Stimulated activated CD8-positive, alpha-beta memory T cell treated with anti-CD3 and anti-CD28 coated beads, Interleukin-7, amount 100 ng/mL, for 1 hour (primary cell): Measurements from ENCODE around the gene BTG1.
"Not testable (repeated sequence)": the region's sequence is repeated elsewhere in the genome, so short reads cannot be mapped to it uniquely, and the experiment has no call there.

ENCODE experiments used
- DNase-seq, 2 donors: peaks; one replicate each; pipeline ENCODE4 v3.0.0-alpha.2; 2020; ENCODE audit warnings: low read depth in 2 of 2

The BTG1 gene

DNA sequence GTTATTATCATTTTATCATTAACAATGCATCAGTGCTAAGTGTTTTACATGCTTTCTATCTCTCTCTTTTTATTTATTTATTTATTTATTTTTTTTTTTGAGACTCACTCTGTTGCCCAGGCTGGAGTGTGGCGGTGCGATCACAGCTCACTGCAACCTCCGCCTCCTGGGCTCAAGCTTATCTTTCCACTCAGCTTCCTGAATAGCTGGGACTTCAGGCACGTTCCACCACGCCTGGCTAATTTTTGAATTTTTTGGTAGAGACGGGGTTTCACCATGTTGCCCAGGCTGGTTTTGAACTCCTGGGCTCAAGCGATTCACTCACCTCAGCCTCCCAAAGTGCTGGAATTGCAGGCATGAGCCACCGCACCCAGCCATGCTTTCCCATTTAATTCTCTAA lies 3.9 kb upstream of the BTG1 start:
- no peak for DNase-seq

- DNase-seq, result no peak
Observed at GRCh38 chr12:92147491-92147890, 1.8 kb upstream of the BTG1 start.

DNA sequence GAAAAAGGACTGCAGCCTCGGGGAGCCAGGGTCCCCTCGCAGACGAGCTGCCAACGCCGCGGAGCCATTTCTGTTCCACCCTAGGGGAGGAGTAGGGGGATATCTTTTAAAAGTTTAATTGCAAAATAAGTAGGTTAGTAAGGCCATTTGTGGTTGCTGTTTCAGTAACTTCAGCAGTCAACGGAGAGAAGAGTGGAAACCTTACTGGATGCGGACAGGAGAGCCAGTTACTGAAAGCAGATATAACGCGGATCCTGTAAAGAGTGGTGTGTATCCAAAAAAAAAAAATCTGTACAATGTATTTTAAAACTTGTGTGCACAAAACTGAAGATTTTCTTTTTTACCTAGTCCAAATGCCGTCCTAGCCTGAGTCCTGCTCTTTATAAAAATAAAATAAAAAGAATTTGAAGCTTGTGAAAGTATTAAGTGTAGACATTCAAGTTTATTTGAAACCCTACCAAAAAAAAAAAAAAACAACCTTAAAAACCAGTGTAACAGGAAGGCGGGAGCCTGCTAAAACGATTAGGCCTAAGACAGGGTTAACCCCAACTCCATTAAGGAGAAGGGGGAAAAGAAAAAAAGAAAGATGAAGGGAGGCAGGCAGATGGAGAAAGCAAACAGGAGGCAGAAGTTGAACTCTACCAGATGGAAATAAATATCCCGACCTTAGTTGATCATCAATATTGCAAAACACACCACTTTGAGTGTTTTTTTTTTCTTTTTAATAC lies 1.0 kb upstream of the BTG1 start:
- no peak for DNase-seq

GRCh38 chr12:92145481-92145730 lies 240 bp downstream of the BTG1 start:
- no peak for DNase-seq

- DNase-seq, result peak; percentile 22 to 30
Observed at GRCh38 chr12:92144631-92145480, 790 bp downstream of the BTG1 start.

- peak; percentile 35 to 43 for DNase-seq
Observed at GRCh38 chr12:92143686-92144630, 1.7 kb downstream of the BTG1 start.

DNA sequence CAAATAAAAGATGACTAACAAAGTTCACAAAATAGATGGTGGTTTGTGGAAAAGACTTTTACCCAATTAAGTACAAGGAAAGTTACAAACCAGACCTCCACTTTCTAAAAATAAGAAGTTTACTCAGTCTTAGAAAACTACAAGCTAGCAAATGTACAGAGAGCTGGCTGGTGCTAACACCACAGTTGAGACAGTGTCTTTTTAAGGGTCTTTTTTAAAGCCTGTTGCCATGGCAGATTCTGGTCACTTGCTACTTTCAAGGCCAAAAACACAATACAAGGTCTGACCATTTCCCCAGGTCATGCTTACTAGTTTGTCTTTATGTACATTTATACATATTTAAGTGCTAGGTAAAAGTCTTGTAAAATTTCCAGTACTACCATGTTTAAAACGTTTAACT lies 2.4 kb downstream of the BTG1 start:
- DNase-seq, result no peak

DNA sequence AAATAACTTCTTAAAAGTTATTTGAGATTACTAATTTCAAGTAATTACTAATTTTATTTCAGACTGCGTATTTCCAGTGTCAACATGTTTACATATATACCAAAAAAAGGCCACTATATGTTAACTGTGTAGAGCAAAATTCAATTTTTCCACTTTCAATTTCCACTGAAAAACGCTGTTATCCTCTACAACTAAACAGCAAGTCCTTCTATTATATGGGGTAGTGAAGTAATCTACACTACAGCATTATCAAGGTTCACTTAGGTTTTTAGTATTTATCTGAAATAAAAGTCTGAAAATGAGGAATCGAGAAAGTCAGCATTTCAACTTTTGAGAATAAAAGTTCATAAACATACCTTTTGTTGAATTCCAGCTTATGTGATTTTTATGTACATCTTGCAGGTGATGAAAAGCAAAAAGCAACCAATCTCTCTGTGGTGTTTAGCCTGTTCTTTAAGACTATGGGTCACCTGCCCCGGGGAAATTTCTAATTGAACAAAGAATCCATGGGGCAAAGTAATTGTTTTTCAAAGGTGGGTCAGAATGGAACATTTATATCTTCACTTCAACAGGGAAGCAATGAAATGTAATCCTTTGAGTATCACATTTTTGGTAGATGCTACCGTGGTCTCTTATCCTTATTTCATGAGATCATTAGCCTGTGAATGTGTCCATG lies 3.3 kb downstream of the BTG1 start:
- no peak for DNase-seq

DNA sequence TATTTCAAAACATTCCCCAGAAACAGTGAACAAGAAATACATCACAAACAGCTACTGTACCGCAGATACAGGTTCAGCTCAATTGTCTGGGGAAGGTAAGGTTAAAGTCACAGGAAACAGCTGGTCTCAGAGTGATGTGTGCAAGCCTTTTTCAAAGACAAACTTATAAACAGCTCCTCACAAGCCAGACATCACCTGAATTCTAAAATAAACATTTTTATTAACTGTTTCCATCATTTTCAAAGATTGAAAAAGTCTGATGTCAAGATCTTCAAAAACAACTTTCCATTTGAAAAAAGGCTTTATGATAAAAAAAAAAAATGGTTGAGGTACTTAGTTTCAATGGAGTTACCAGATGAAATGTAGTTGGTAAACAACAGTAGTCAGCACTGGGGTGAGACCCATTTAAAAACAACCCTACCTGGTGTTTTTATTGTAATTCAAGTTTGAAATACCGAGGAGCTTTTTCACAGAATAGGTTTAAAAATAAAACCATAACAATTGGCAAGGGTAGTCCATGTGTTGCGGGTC lies 4.0 kb downstream of the BTG1 start:
- no peak for DNase-seq

- no peak for DNase-seq
Observed at GRCh38 chr12:92140896-92141536, 4.6 kb downstream of the BTG1 start.

- DNase-seq, result no peak
Observed at GRCh38 chr12:92140156-92140555, 5.5 kb downstream of the BTG1 start.

GRCh38 chr12:92139634-92140150 lies 6.0 kb downstream of the BTG1 start:
- no peak for DNase-seq

DNA sequence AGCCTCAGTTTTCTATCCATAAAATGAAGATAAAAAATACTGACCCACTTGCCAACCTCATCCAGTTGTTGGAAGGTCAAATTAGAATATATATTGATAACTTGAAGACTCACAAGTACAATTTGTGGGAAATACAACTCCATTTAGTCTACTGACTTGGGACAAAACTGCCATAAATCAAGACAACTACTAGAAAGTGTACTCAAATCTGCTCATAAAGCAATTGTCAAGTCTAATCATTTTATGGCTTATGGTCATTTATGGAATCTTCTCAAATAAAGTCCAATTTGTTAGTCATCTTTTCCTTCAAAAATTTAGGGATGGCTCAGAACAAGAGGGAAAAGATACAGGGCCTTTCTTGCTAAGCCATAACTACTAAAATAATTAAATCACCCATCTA lies 7.0 kb downstream of the BTG1 start:
- DNase-seq, result no peak

DNA sequence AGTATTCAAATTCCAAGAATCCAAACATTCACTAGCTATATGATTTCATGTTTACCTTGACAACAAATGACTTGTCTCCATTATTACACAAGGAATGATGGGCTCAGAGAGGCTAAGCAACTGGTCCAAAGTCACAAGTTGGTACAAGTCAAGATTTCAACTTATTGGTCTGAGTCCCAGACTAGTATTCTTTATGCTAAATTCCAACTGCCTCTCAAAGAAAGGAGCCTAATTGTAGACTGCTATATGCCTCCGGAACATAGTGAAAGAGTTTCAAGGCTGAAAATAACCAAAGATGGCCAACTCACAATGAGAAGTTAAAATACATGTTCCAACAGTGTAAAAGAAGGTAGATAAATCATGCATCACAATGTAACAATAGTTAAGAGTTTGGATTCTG lies 7.5 kb downstream of the BTG1 start:
- DNase-seq, result no peak

DNA sequence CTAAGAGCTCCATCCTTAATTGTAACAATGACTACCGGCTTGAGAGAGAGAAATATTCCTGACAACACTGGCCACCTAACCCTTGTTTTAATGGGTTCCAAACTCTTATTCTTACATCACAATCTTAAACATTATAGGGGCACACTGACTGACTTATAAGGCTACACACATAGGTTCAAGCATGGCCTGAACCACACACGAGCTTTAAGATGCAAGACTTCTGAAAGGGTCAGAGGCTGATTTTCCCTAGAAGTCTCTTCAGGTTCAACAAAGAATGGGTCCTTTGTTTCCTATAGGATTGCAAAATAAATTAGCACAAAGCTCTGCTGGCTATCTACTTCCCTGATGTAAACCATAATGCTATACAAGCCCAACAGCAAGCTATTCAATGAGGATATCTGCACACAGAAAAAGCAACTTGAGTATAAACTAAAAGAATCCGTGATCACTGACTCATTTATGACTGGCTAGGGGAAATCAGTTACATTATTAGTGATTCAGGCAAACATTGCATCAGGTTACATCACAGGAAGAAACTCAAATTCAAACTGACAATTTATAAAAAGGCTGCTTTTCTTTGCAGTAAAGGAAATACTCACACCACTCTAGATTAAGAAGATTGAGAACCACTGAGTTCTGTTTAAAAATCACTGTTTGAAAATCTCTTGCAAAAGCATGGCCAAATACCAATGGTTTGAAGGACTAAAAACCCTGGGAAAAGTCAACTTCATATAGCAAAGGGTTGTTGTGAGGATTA lies 8.5 kb downstream of the BTG1 start:
- no peak for DNase-seq

- DNase-seq, result no peak
Observed at GRCh38 chr12:92136026-92136730, 9.5 kb downstream of the BTG1 start.

- not testable (repeated sequence) for DNase-seq
Observed at GRCh38 chr12:92135541-92135940, 10.1 kb downstream of the BTG1 start.

- no peak for DNase-seq
Observed at GRCh38 chr12:92134638-92135274, 10.9 kb downstream of the BTG1 start.
